GM18858 (cell line): ENCODE data around the gene IGFL1.
"Not testable (repeated sequence)": the region's sequence is repeated elsewhere in the genome, so short reads cannot be mapped to it uniquely, and the experiment has no call there.

Source experiments
- ATAC-seq: cut with Tn5 transposase; IDR thresholded peaks from one replicate; pipeline ENCODE4 v1.9.1; 2021; ENCODE audit not compliant: unreplicated experiment

Gene IGFL1

DNA sequence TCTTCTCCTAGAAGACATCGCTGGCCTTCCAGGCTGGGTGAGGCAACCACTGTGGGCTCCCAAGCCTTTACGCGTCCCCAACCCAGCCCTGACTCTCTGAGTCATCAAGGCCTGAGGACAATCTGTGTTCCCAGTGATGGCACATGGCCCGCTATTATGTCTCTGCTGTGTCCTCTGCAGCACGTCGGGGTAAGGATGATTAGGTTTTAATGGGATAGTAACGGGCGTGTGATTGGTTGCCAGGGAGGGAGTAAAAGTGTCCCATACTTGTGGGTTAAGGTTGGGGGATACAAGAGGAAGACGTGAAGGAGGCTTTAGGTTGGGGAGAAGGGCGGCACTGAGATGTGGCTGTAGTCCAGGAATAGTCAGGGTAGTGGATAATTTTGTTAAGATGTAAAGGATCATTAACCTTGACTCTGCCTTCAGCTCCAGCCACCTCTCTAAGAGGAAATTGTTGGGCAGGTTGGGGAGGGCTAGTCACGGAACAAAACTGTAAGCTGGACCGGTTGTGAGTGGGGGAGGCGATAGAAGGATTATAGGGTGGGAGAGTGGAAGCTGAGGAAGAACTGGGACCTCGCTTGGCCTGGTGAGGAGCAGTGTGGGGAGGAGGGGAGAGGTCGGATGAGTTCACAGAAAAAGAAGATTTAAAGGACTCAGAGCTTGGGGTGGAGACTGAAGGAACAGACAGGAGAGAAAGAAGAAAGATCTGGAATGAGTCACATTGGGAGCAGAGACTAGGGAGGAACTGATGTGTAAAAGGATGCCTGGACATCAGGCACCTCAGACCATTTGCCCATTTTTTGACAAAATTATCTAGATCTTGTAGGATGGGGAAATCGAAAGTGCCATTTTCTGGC lies 27.9 kb upstream of the IGFL1 start:
- ATAC-seq, result no peak

DNA sequence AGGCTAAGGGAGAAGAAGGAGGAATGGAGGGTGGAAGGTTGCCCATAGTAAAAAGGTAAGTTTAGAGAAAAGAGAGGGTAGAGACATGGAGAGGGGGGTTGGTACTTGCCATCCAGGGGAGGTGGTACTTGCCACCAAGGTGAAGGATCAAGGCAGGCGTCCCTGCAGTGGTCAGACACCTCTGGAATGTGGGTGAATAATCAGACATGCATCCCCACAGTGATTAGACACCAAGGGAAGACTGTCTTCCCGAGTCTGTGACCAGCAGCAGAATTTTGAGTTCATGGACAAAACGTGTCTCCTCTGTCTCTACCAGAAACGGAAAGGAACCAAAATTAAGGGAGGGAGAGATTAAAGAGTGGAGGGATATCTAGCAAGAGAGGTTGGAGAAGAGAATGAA lies 27.1 kb upstream of the IGFL1 start:
- ATAC-seq, result no peak

- ATAC-seq, result no peak
Measured at GRCh38 chr19:46202872-46203860, 26.4 kb upstream of the IGFL1 start.

- ATAC-seq, result no peak
Measured at GRCh38 chr19:46204008-46204407, 25.5 kb upstream of the IGFL1 start.

- ATAC-seq, result no peak
Measured at GRCh38 chr19:46205183-46205984, 24.2 kb upstream of the IGFL1 start.

DNA sequence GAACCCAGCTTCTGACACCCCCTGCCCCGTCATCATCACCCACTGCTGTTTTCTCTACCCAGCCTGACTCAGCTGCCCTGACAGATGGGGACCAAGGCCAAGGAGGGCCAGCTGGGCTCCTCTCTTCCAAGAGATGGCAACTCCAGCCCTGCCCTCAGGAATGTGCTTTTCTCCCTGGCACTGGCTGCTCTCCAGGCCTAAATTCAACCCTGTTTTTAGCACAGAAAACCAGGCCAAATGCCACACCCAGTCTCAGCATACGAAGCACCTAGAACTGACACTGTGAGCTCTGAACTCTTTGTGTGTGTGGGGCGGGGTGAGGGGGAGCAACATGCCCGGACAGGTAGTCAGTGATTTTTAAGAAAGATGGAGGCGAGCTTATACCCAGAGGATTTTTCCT lies 23.4 kb upstream of the IGFL1 start:
- no peak for ATAC-seq

GRCh38 chr19:46206682-46207081 lies 22.9 kb upstream of the IGFL1 start:
- no peak for ATAC-seq

- not testable (repeated sequence) for ATAC-seq
Measured at GRCh38 chr19:46207858-46208257, 21.7 kb upstream of the IGFL1 start.

DNA sequence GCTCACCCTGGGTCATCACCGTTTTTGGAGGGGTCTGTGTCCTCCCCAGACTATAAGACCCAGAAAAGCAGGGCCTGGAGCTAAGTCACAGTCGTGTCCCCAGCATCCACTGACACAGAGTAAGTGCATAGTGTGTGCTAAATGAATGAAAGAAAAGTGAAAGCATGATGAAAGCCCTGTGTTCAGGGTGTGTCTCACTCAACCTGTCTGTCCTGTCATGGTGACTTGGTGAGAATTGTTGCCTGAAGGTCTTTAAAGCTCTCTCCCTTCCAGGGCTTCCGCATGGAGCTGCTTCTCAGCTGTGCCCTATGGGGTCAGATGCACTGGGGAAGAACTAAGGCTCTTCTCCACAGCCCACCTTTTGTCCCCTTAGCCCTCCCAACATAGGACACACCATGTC lies 20.5 kb upstream of the IGFL1 start:
- ATAC-seq, result no peak

GRCh38 chr19:46209472-46209871 lies 20.1 kb upstream of the IGFL1 start:
- ATAC-seq, result no peak

DNA sequence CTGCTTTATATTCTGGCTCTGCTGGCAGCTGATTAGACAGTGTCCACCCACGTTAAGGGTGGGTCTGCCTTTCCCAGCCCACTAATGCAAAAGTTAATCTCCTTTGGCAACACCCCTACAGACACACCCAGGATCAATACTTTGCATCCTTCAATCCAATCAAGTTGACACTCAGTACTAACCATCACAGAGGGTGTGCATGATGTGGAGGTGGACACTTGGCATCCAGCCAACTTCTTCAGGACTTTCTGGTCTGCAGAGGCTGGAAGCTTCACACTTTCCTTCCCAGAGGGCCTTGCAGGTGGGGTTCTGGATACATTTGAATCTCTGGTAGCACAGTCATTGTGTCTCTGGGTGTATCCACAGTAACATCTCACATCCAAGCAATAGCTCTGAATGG lies 18.9 kb upstream of the IGFL1 start:
- no peak for ATAC-seq

DNA sequence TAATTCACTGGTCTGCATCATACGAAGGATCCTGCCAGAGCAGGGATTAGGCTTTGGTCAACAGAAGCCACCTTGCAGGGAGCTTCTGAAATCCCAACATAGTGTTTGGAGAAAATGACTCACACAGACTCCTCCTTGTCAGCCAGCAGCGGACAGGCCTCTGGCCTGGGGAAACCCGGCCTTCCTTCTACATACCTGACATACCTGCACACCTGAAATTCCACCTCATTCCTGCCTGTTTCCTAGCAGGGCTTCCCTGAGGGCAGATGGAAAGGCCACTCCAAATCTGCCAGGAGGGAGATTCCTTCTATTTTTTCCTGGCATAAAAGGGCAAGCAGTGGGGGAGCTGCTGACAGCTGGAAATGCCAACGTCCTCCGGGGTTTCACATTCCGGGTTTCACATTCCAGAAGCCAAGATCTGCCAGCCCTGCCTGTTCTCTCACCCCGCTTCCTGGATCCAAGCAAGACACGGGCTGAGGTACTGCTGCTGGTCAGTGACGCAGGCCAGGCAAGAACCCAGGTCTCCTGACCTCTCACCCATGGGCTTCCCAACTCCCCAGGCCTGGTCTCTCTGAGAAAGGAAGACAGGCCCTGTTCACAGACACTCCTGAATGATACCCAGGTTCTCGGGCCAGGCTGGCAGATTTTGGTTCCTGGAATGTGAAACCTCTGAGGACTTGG lies 18.2 kb upstream of the IGFL1 start:
- ATAC-seq, result no peak

- ATAC-seq, result not testable (repeated sequence)
Measured at GRCh38 chr19:46212592-46212991, 16.9 kb upstream of the IGFL1 start.

DNA sequence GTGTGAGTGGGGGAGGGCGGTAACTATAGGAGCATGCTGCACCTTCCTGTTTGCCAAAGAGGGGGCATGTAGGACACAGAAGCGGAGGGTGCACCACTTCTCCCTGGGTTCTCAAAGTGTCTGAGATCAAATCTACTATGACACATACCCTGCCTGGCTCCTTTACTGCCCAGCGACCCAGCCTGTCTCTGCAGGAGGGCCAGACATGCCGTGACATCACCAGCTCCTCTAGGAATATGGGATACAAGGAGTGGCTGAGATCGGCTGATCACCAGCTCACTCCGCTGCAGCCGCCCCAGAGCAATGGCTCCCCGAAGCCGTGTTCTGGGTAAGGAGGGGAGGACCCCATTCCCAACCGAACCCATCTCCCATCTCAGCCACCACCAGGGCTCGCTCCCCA lies 16.4 kb upstream of the IGFL1 start:
- no peak for ATAC-seq

GRCh38 chr19:46213806-46214205 lies 15.7 kb upstream of the IGFL1 start:
- no peak for ATAC-seq

DNA sequence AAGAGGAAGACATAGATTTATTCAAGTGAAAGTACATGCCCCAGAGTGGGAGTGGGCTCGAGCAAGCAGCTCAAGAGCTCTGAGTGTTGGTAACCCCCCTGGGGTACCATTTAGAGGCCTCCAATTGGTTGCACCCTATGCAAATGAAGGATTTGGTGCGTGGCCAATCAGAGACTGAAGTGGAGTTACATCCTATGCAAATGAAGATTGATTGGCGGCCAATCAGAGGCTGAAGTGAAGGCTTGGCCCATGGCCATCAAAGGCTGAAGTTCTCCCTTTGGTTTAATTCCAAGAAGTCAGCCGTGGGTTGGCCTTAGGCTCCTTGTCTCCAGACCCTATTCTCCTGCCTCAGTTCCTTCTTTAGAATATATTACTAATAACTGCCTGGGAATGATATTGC lies 12.9 kb upstream of the IGFL1 start:
- no peak for ATAC-seq

DNA sequence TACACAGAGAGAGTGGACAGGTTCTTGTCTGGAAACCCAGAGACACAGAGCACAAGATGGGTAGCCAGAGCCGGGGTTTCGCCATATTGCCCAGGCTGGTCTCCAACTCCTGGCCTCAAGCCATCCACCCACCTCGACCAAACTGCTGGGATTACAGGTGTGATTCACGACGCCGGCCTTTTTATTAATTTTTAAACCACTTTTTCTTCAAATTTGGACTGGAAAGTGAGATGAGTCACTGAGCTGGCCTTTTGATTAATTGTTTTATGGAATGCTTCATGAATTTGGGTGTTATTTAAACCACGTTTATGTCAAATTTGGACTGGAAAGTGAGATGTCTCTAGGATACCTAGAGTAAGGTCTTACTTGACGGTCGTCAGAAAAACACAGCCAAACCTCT lies 12.1 kb upstream of the IGFL1 start:
- no peak for ATAC-seq

DNA sequence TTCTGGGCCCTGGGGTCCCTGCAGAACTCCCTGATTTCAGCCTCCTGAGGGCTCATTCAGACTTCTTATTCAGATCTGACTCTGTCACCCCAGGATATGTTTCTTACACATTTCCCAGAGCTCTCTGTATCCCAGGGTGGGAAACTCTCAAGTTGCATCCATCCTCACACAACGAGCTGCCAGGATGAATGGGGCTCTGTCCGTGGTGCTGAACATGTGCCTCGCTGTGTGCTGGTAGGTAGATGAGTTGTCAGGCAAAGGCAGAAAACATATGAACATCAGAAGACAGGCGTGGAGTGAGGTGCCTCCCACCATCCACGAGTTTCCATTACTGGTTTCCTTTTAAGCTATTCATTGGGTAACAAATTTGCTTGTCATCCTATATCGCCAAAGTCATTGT lies 11.4 kb upstream of the IGFL1 start:
- ATAC-seq, result no peak

DNA sequence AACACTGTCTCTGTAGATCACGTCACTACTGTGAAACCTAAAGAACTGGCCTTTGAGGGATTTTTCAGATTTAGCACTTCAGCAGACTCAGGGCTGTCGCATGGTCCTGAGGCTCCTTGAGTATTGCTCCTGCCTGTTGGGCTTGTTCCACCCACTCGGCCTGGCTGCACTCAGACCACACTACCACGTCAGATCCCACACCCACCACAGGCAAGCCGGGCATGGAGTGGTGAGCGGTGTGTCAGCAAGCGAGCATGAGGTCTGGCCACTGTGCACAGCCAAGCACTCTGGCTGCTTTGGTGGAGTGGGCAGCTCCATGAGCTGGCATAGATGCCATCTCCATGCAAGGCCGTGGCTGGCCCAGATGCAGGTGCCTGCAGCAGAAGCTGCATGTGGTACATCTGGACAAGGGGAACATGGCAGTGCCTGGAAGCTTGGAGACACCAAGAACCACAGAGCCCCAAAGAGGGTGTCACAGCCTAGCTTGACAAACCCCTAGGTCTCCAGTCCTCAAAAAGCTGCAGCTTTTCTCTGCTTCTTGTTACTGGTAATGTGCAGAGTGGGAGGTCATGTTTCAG lies 9.4 kb upstream of the IGFL1 start:
- ATAC-seq, result no peak

- ATAC-seq, result no peak
Measured at GRCh38 chr19:46221152-46221551, 8.4 kb upstream of the IGFL1 start.
